Endothelial cell (in vitro differentiated cells): ENCODE measurements around the gene SH3YL1. TPM values are rescaled to one million over a fixed set of nuclear protein-coding genes. Genes with fewer than 3 reads are reported as not detected.

Experiments
- DNase-seq: peaks from one replicate; pipeline ENCODE4 v3.0.0; 2021; ENCODE audit warnings: low spot score
- H3K27ac Mint-ChIP-seq: one replicate; pipeline ENCODE4 v1.8.0; 2021; ENCODE audit warnings: mixed read lengths, inconsistent platforms; ENCODE audit not compliant: unreplicated experiment
- H3K27me3 Mint-ChIP-seq: one replicate; pipeline ENCODE4 v1.8.0; 2021; ENCODE audit warnings: mild to moderate bottlenecking, moderate library complexity, mixed read lengths, inconsistent platforms; ENCODE audit not compliant: unreplicated experiment
- H3K36me3 Mint-ChIP-seq: one replicate; pipeline ENCODE4 v1.8.0; 2021; ENCODE audit warnings: mild to moderate bottlenecking, low read depth, mixed read lengths, inconsistent platforms; ENCODE audit not compliant: unreplicated experiment
- H3K4me1 Mint-ChIP-seq: one replicate; pipeline ENCODE4 v1.8.0; 2021; ENCODE audit warnings: mild to moderate bottlenecking, mixed read lengths, inconsistent platforms; ENCODE audit not compliant: unreplicated experiment
- H3K4me3 Mint-ChIP-seq: one replicate; pipeline ENCODE4 v1.8.0; 2021; ENCODE audit warnings: mild to moderate bottlenecking, mixed read lengths, inconsistent platforms; ENCODE audit not compliant: unreplicated experiment
- H3K9me3 Mint-ChIP-seq: one replicate; pipeline ENCODE4 v1.8.0; 2021; ENCODE audit warnings: mixed read lengths, inconsistent platforms; ENCODE audit not compliant: unreplicated experiment
- CTCF ChIP-seq: fragments of 200-600 bp; sonication (generic); IDR thresholded peaks from one replicate; pipeline ENCODE4 v1.5.0; 2021; ENCODE audit warnings: antibody characterized with exemption; ENCODE audit not compliant: unreplicated experiment
- total RNA-seq: library from RNA; stranded (reverse); fragmentation: NEBNext Ultra II Directional; extraction: Animal tissue kit (Norgen Biotek cat#: 25700); gene quantifications from one replicate; pipeline ENCODE4 v1.2.1, GENCODE V29; 2021; ENCODE audit not compliant: unreplicated experiment

SH3YL1 gene
- total RNA-seq, 1 donor from 2014 or later: 35.8 TPM

DNA sequence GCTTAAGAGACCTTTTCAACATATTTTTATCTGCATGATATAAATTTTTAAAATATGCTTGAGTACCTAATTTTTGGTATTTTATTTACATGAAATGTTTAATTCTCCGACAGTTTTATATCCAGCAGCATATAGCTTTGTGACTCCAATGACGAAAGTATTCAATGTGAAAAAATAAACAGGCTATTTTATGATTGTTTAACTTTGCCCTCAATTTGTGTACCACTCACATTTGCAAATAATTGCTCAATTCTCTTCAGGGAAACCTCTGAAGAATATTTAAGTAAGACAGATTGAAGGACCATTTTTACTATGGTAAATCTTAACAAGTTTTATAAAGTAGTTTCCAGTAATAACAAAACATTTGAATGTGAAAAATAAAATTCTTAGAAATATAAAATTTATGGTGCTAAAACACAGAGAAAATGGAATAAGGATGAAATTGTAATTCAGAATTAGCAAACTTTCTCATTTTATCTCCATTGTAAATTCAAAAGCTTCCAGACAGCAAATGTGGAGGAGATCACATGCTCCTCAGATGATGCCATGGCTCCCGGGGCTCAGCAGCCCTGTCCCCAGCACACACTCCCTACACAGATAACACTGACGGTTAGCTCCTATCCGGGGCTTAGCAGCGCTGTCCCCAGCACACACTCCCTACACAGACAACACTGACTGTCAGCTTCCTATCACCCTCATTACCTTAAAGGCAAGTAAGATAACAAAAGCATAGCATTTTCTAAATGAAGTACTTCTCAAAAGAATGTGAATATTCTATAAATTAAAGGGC is 39.7 kb downstream of the SH3YL1 start:
- Mint-ChIP-seq H3K9me3 (no peaks in the 10 kb centered on the region), H3K4me1 (no peaks in the 10 kb centered on the region), H3K27me3 (peaks cover 1% of the 10 kb centered on the region), H3K4me3 (no peak overlapping the region), H3K36me3 (peaks cover 4% of the 10 kb centered on the region), H3K27ac (no peak overlapping the region)
- no peak for DNase-seq
- no peak for TF ChIP-seq CTCF

DNA sequence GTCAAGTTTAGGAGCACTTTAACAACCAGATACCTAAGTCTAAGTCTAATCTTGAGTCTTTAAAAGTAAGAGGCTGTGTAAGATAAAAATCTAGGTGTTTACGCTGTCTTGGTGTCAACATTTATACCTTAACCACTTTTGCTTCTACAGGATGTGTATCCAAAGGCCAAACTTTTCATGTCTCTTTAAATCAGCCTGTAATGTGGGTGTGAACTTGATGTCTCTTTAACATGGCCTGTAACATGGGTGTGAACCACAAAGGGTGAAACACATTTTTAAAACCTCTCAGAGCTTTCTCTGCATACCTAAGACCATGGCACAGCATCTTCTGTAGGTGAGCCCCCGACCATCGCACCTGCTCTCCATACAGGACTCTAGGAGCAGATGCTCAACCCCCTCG is 40.4 kb downstream of the SH3YL1 start:
- no peak overlapping the region for H3K4me3 Mint-ChIP-seq
- H3K9me3 Mint-ChIP-seq: no peaks in the 10 kb centered on the region
- H3K36me3 Mint-ChIP-seq: peaks cover 4% of the 10 kb centered on the region
- H3K4me1 Mint-ChIP-seq: no peaks in the 10 kb centered on the region
- no peak for TF ChIP-seq CTCF
- no peak overlapping the region for H3K27ac Mint-ChIP-seq
- H3K27me3 Mint-ChIP-seq: peaks cover 1% of the 10 kb centered on the region
- DNase-seq: no peak

DNA sequence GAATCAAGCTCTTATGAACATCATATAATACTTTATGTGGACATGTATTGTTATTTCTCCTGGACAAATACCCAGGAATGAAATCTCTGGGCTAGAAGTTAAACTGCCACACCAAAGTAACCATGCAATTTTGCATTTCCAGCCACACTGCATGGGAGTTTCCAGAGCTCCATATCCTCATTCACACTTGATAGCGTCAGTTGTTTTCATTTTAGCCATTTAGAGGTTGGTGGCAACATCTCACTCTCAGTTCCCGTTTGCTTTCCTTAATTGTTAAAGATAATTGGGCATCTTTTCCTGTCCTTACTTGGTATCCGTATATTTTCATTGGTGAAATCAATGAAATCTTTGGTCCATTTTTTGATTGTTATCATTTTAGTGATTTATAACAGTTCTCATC is 47.8 kb downstream of the SH3YL1 start:
- Mint-ChIP-seq H3K4me1 (no peaks in the 10 kb centered on the region), H3K4me3 (no peak overlapping the region), H3K27ac (no peak overlapping the region), H3K9me3 (peaks cover 5% of the 10 kb centered on the region), H3K36me3 (peaks cover 5% of the 10 kb centered on the region), H3K27me3 (no peaks in the 10 kb centered on the region)
- no peak for DNase-seq
- TF ChIP-seq CTCF: no peak

DNA sequence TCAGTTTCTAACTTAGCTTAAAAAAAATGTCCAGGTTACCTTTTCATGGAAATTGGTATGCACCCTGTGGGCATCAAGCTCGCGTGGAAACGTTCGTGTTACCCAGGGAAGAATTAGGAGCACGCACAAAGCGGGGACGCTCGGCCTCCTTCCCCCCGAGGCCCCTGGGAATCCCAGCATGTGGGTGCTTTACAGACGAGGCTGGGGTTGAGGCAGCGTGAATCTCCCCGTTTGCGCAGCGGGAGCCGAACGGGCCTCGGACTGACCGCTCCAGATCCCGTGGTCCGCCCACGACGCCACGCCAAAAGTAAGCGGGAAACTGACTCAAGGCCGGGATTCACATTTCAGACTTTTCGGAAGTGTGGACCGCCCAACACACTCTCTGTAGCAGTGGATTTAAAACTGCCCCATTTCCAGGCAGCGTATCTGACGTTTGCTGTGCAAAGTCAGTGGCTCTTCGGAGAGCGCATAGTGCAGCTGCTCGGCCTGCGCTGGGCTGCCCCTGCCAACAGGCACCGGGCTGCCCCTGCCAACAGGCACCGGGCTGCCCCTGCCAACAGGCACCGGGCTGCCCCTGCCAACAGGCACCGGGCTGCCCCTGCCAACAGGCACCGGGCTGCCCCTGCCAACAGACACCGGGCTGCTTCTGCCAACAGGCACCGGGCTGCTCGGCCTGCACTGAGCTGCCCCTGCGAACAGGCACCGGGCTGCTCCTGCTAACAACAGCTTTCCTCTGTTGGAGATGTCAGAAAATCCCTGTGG is 49.7 kb downstream of the SH3YL1 start:
- peaks cover 5% of the 10 kb centered on the region for H3K36me3 Mint-ChIP-seq
- H3K4me3 Mint-ChIP-seq: no peak overlapping the region
- no peak for DNase-seq
- H3K4me1 Mint-ChIP-seq: no peaks in the 10 kb centered on the region
- H3K9me3 Mint-ChIP-seq: peaks cover 5% of the 10 kb centered on the region
- peaks cover 4% of the 10 kb centered on the region for H3K27me3 Mint-ChIP-seq
- TF ChIP-seq CTCF: no peak
- no peak overlapping the region for H3K27ac Mint-ChIP-seq
